Cardiac muscle cell (in vitro differentiated cells and primary cell): ENCODE data around the gene FAM78B. TPM values are rescaled to one million over a fixed set of nuclear protein-coding genes. Genes with fewer than 3 reads are reported as not detected.

Experiments used
- DNase-seq, 2 donors: peaks; one replicate each; pipeline versions ENCODE4 v3.0.0 to v3.0.0-alpha.2; 2010 to 2017; ENCODE audit warnings: low read depth in 1 of 2, low spot score in 1 of 2
- H3K27ac ChIP-seq: fragments of 200-600 bp; sonication (generic); 2 replicates; pipeline ENCODE4 v1.5.1; 2016
- H3K27me3 ChIP-seq: fragments of 200-600 bp; sonication (generic); 2 replicates; pipeline ENCODE4 v1.6.0; 2016; ENCODE audit warnings: control low read depth
- H3K36me3 ChIP-seq: fragments of 200-600 bp; sonication (generic); 2 replicates; pipeline ENCODE4 v1.5.1; 2016; ENCODE audit warnings: control low read depth
- H3K4me1 ChIP-seq: fragments of 200-600 bp; sonication (generic); 2 replicates; pipeline ENCODE4 v1.8.1; 2017; ENCODE audit warnings: low read depth, mild to moderate bottlenecking, mixed run types
- H3K4me3 ChIP-seq: fragments of 200-600 bp; sonication (generic); 2 replicates; pipeline ENCODE4 v1.5.1; 2016; ENCODE audit warnings: mild to moderate bottlenecking
- H3K9me3 ChIP-seq: fragments of 200-600 bp; sonication (generic); 2 replicates; pipeline ENCODE4 v1.5.1; 2017; ENCODE audit warnings: low read depth, mild to moderate bottlenecking, control low read depth
- CTCF ChIP-seq: IDR thresholded peaks from 2 replicates; pipeline ENCODE4 v1.5.1; 2012; ENCODE audit warnings: low read depth, mild to moderate bottlenecking, low read length
- polyA plus RNA-seq: library from polyadenylated mRNA; unstranded; fragments of >200 nt; fragmentation: Nextera tagmentation; extraction: Ambion mirVana; gene quantifications from 2 replicates; pipeline ENCODE4 v1.2.1, GENCODE V29; 2016
- total RNA-seq: library from RNA; depleted of rRNA; stranded (reverse); fragments of >200 nt; gene quantifications from 2 replicates; pipeline ENCODE4 v1.2.3, GENCODE V29; 2016

Gene FAM78B
- total and polyA plus RNA-seq, 2 experiments from 2014 or later, result 0.06 to 0.57 TPM

- Histone ChIP-seq H3K4me3 (no peak overlapping the region), H3K27ac (no peak overlapping the region), H3K27me3 (no peaks in the 10 kb centered on the region), H3K9me3 (no peaks in the 10 kb centered on the region), H3K36me3 (no peaks in the 10 kb centered on the region), H3K4me1 (no peaks in the 10 kb centered on the region)
- no peak for DNase-seq
- no peak for TF ChIP-seq CTCF
Observed at GRCh38 chr1:166155108-166155507, 11.7 kb downstream of the FAM78B start.

DNA sequence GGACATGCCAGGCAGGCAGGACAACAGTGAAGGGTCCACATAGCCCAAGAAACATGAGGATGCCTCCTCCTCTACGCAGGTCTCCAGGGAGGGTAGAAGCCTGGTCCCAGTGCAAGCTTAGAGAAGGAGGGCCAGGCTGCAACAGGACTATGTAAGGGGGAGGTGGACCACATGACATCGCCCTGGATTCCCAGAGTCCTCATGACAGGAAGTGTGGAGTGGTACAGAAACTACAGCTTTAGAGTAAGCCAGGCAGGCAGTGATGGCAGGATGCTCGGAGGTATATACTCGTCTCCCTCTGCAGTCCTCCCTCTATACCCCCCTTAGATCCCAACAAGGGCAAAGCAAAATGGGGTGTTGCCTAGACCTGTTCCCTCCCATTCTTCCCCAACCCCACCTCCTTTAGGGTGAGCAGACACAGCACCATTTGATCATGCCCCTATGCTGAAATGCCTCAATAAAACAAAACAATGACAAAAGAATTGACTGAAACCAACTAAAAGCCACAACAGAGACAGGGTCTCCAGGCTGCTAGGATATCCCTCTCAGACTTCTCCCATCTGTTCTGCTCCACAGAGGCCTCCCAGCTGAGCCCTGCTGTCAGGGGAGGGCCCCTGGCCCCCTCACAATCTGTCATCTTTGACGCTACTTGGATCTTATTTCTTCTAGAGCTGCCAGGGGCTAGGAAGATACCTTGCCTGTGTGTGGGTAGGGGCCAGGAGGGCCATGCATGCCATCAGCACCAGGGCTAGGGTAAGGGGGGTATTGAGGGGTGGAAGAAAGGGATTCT lies 13.1 kb downstream of the FAM78B start:
- Histone ChIP-seq H3K4me1 (no peaks in the 10 kb centered on the region), H3K4me3 (no peak overlapping the region), H3K36me3 (no peaks in the 10 kb centered on the region), H3K27me3 (no peaks in the 10 kb centered on the region), H3K9me3 (no peaks in the 10 kb centered on the region), H3K27ac (no peak overlapping the region)
- no peak for DNase-seq
- no peak for TF ChIP-seq CTCF

- no peak for DNase-seq
- no peaks in the 10 kb centered on the region for H3K36me3 ChIP-seq
- no peaks in the 10 kb centered on the region for H3K9me3 ChIP-seq
- H3K27me3 ChIP-seq, result no peaks in the 10 kb centered on the region
- no peak overlapping the region for H3K27ac ChIP-seq
- H3K4me1 ChIP-seq, result no peaks in the 10 kb centered on the region
- H3K4me3 ChIP-seq, result no peak overlapping the region
- TF ChIP-seq CTCF, result no peak
Observed at GRCh38 chr1:166152978-166153377, 13.8 kb downstream of the FAM78B start.

GRCh38 chr1:166151804-166152203 lies 15.0 kb downstream of the FAM78B start:
- H3K27me3 ChIP-seq, result no peaks in the 10 kb centered on the region
- H3K4me3 ChIP-seq, result no peak overlapping the region
- no peaks in the 10 kb centered on the region for H3K36me3 ChIP-seq
- H3K9me3 ChIP-seq, result no peaks in the 10 kb centered on the region
- no peak for TF ChIP-seq CTCF
- H3K4me1 ChIP-seq, result no peaks in the 10 kb centered on the region
- H3K27ac ChIP-seq, result no peak overlapping the region
- no peak for DNase-seq

DNA sequence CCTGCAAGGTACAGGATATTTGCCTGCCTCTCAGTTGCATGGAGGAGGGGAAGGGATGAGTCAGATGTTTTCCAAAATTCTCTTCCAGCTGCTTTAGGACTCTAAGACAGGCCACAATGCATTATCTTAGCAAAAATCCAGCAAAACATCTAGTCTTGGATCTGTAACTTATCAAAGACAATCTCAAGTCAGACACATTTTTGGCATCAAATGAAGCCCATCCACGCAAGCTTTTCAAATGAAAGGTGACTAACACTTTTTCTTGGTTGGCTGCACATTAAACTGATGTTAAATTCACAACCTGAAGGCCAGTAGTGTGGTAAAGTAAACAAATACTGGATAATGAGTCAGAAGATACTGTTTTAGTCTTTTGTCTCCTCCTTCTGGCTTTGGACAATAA lies 21.3 kb downstream of the FAM78B start:
- H3K9me3 ChIP-seq, result no peaks in the 10 kb centered on the region
- H3K4me1 ChIP-seq, result no peaks in the 10 kb centered on the region

More for the DNA sequence above, 21.3 kb downstream of the FAM78B start:
- DNase-seq, result no peak
- Histone ChIP-seq H3K27ac (no peak overlapping the region), H3K36me3 (no peaks in the 10 kb centered on the region), H3K4me3 (no peak overlapping the region), H3K27me3 (no peaks in the 10 kb centered on the region)
- TF ChIP-seq CTCF, result no peak
